Endodermal cell (in vitro differentiated cells): Measurements from ENCODE around the gene ING2. TPM values are rescaled to one million over a fixed set of nuclear protein-coding genes. Genes with fewer than 3 reads are reported as not detected.

ENCODE experiments used
- DNase-seq: peaks from one replicate; pipeline ENCODE4 v3.0.0-alpha.2; 2017
- H3K27ac ChIP-seq: 2 replicates; pipeline ENCODE4 v1.5.1; 2013; ENCODE audit warnings: mild to moderate bottlenecking, low read depth, low read length, moderate library complexity
- H3K27me3 ChIP-seq: 2 replicates; pipeline ENCODE4 v1.6.1; 2013; ENCODE audit warnings: mild to moderate bottlenecking, low read length, moderate library complexity; ENCODE audit not compliant: insufficient read depth, control insufficient read depth, poor library complexity, severe bottlenecking
- H3K36me3 ChIP-seq: 2 replicates; pipeline ENCODE4 v1.7.0; 2013; ENCODE audit warnings: mild to moderate bottlenecking, low read length, moderate library complexity; ENCODE audit not compliant: control insufficient read depth, insufficient read depth
- H3K4me1 ChIP-seq: one replicate; pipeline ENCODE4 v1.7.0; 2013; ENCODE audit warnings: low read length; ENCODE audit not compliant: control insufficient read depth, insufficient read depth
- H3K4me3 ChIP-seq: 2 replicates; pipeline ENCODE4 v1.5.1; 2013; ENCODE audit warnings: mild to moderate bottlenecking, low read length, moderate library complexity
- H3K9ac ChIP-seq: 2 replicates; pipeline ENCODE4 v1.6.1; 2013; ENCODE audit warnings: mild to moderate bottlenecking, low read length, moderate library complexity; ENCODE audit not compliant: poor library complexity, severe bottlenecking; ENCODE audit errors: extremely low read depth
- H3K9me3 ChIP-seq: 2 replicates; pipeline ENCODE4 v1.6.1; 2013; ENCODE audit warnings: mild to moderate bottlenecking, low read length, moderate library complexity; ENCODE audit not compliant: control insufficient read depth
- H3K27ac Mint-ChIP-seq: 2 replicates; pipeline ENCODE4 v1.8.0; 2020; ENCODE audit warnings: mixed read lengths
- H3K27me3 Mint-ChIP-seq: 2 replicates; pipeline ENCODE4 v1.8.0; 2021; ENCODE audit warnings: mild to moderate bottlenecking, mixed read lengths; ENCODE audit not compliant: insufficient read depth
- H3K36me3 Mint-ChIP-seq: 2 replicates; pipeline ENCODE4 v1.8.0; 2020; ENCODE audit warnings: low read depth, mixed read lengths
- H3K4me1 Mint-ChIP-seq: 2 replicates; pipeline ENCODE4 v1.8.0; 2020; ENCODE audit warnings: mixed read lengths
- H3K4me3 Mint-ChIP-seq: 2 replicates; pipeline ENCODE4 v1.8.0; 2020; ENCODE audit warnings: mild to moderate bottlenecking, moderate library complexity, mixed read lengths
- H3K9me3 Mint-ChIP-seq: 2 replicates; pipeline ENCODE4 v1.8.0; 2020; ENCODE audit warnings: mild to moderate bottlenecking, mixed read lengths
- WGBS, 2 experiments: methylation state at CpG; one replicate each; pipeline versions ENCODE4 v1.1.5 to v1.1.7; 2013; ENCODE audit warnings: missing lambda C conversion rate in 2 of 2, mixed read lengths in 1 of 2; ENCODE audit not compliant: insufficient coverage in 1 of 2, insufficient read length in 1 of 2; 5-methylcytosine and 5-hydroxymethylcytosine counted together
- total RNA-seq, 2 donors: library from RNA; stranded (reverse); fragmentation: NEBNext Ultra II Directional in 1 of 2; extraction: Animal tissue kit (Norgen Biotek cat#: 25700) in 1 of 2; gene quantifications; 2 replicates in 1 of 2; 3 replicates in 1 of 2; pipeline ENCODE4 v1.2.1, GENCODE V29; 2021
- TF ChIP-seq, protein P1 (sequence below): fragments of 200-600 bp; sonication (generic); conservative IDR thresholded peaks from 2 replicates; pipeline ENCODE4 v1.5.0; 2021; ENCODE audit warnings: antibody characterized with exemption, mild to moderate bottlenecking

The ING2 gene
- total RNA-seq, 2 donors from 2014 or later = 16.9 to 19.8 TPM

DNA sequence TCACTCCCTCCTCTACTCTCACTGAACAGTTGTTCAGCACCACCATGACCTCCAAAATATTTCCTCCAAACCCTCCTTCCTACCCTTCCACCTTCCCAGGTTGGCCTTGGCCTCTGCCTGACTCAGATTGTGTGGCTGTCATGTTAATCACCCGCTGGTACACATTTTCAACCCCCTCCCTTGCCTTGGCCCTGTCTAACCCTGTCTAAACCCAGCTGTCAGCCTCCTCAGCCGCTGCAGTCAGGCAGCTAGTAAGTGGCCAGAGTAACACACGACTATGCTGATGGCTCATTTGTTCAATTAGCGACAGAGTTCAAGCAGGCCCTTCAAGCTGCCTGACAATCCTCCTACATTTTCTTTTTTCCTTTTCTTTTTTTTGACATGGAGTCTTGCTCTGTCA, 18.0 kb downstream of the ING2 start:
- no peaks in the 10 kb centered on the region for H3K36me3 ChIP-seq

DNA sequence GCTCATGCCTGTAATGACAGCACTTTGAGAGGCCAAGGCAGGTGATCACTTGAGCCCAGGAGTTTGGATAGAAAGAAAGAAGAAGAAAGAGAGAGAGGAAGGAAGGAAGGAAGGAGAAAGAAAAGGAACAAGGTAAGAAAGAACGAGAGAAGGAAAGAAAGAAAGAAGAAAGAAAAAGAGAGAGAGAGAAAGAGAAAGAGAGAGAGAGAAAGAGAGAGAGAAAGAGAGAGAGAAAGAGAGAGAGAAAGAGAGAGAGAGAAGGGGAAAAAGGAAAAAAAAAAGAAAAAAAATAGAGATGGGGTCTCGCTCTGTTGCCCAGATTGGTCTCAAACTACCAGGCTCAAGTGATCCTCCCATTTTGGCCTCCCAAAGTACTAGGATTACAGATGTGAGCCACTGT, 22.5 kb downstream of the ING2 start:
- Histone ChIP-seq H3K9me3 (no peaks in the 10 kb centered on the region), H3K27me3 (peaks cover 12% of the 10 kb centered on the region), H3K9ac (no peak overlapping the region), H3K36me3 (no peaks in the 10 kb centered on the region), H3K27ac (no peak overlapping the region), H3K4me1 (no peaks in the 10 kb centered on the region), H3K4me3 (no peak overlapping the region)
- TF ChIP-seq, protein P1, sequence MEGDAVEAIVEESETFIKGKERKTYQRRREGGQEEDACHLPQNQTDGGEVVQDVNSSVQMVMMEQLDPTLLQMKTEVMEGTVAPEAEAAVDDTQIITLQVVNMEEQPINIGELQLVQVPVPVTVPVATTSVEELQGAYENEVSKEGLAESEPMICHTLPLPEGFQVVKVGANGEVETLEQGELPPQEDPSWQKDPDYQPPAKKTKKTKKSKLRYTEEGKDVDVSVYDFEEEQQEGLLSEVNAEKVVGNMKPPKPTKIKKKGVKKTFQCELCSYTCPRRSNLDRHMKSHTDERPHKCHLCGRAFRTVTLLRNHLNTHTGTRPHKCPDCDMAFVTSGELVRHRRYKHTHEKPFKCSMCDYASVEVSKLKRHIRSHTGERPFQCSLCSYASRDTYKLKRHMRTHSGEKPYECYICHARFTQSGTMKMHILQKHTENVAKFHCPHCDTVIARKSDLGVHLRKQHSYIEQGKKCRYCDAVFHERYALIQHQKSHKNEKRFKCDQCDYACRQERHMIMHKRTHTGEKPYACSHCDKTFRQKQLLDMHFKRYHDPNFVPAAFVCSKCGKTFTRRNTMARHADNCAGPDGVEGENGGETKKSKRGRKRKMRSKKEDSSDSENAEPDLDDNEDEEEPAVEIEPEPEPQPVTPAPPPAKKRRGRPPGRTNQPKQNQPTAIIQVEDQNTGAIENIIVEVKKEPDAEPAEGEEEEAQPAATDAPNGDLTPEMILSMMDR = no peak
- Mint-ChIP-seq H3K27me3 (no peaks in the 10 kb centered on the region), H3K36me3 (no peaks in the 10 kb centered on the region), H3K4me3 (no peak overlapping the region), H3K4me1 (no peaks in the 10 kb centered on the region), H3K9me3 (no peaks in the 10 kb centered on the region), H3K27ac (no peak overlapping the region)
- DNase-seq = no peak
- WGBS, 2 experiments = 0 to 44% methylated on average over 1 to 2 of the region's 2 CpGs

More for the DNA sequence above, 18.0 kb downstream of the ING2 start:
- H3K36me3 Mint-ChIP-seq = no peaks in the 10 kb centered on the region
- Histone ChIP-seq H3K4me3 (no peak overlapping the region), H3K27ac (no peak overlapping the region), H3K4me1 (no peaks in the 10 kb centered on the region), H3K9me3 (no peaks in the 10 kb centered on the region), H3K27me3 (no peaks in the 10 kb centered on the region), H3K9ac (no peak overlapping the region)
- no peaks in the 10 kb centered on the region for H3K9me3 Mint-ChIP-seq
- no peak for DNase-seq
- peaks cover 5% of the 10 kb centered on the region for H3K4me1 Mint-ChIP-seq
- 72 to 82% methylated on average over 3 to 4 of the region's 4 CpGs for WGBS, 2 experiments
- no peak overlapping the region for H3K27ac Mint-ChIP-seq
- no peaks in the 10 kb centered on the region for H3K27me3 Mint-ChIP-seq
- no peak overlapping the region for H3K4me3 Mint-ChIP-seq
- TF ChIP-seq, protein P1 = no peak

DNA sequence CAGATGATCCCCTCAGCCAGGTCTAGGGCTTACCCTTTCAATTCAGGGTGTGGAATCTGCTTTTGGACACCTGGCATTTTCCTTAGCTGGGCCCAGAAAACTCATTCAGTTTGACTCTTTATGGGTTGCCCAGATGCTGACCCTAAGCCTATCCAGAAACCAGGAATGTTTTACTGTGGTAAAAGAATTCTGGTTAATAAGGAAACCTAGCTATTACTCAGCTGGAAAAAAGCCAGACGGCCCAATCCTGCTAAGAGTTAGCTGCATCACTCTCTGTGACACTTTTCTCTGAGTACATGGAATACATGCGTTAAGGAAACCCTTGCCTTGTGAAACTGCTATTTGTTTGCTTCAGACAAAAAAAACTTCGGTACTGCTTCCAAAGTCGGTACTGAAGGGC, 28.0 kb downstream of the ING2 start:
- no peak for DNase-seq
- Mint-ChIP-seq H3K4me1 (no peaks in the 10 kb centered on the region), H3K27me3 (no peaks in the 10 kb centered on the region), H3K27ac (no peak overlapping the region), H3K36me3 (no peaks in the 10 kb centered on the region), H3K9me3 (no peaks in the 10 kb centered on the region), H3K4me3 (no peak overlapping the region)
- Histone ChIP-seq H3K9ac (no peak overlapping the region), H3K4me1 (no peaks in the 10 kb centered on the region), H3K9me3 (no peaks in the 10 kb centered on the region), H3K36me3 (no peaks in the 10 kb centered on the region), H3K27ac (no peak overlapping the region), H3K4me3 (no peak overlapping the region), H3K27me3 (peaks cover 12% of the 10 kb centered on the region)
- 89 to 91% methylated on average over 4 of the region's 4 CpGs for WGBS, 2 experiments
- TF ChIP-seq, protein P1 = no peak
